NCI-H460 (cell line): Measurements from ENCODE around the gene ATP6V1A. TPM values are rescaled to one million over a fixed set of nuclear protein-coding genes. Genes with fewer than 3 reads are reported as not detected.

Experiments used
- total RNA-seq: library from RNA; depleted of rRNA; stranded (reverse); fragments of >200 nt; shearing (Covaris generic); gene quantifications from 2 replicates; pipeline ENCODE4 v1.2.3, GENCODE V29; 2014; rRNA removed

The ATP6V1A gene
- total RNA-seq, 1 experiment from 2014 or later, result 44.4 TPM

Other genes with a start within 250 kb of the ATP6V1A start
- 5.4 and 9.3 TPM in 2 replicates for gene SPICE1, start 231.9 kb upstream of the ATP6V1A start, total RNA-seq
- not detected in 2 replicates for gene SIDT1, start 214.5 kb upstream of the ATP6V1A start, total RNA-seq
- 6.1 and 7.9 TPM in 2 replicates for gene USF3, start 50.4 kb upstream of the ATP6V1A start, total RNA-seq
- gene NAA50, start 786 bp upstream of the ATP6V1A start, total RNA-seq, result 167 and 183 TPM in 2 replicates
- 0.14 and 0.22 TPM in 2 replicates for gene GRAMD1C, start 91.8 kb downstream of the ATP6V1A start, total RNA-seq
- 1.4 TPM in 2 replicates for gene ZDHHC23, start 201.0 kb downstream of the ATP6V1A start, total RNA-seq